Loucy (cell line): ENCODE data around the gene ADAT2.

Experiments
- CTCF ChIP-seq: fragments of 200-600 bp; sonication (generic); conservative IDR thresholded peaks from 2 replicates; pipeline ENCODE4 v1.5.1; 2014; ENCODE audit warnings: mild to moderate bottlenecking, antibody characterized with exemption, low read length
- EZH2phosphoT487 ChIP-seq: fragments of 200-600 bp; IDR thresholded peaks from 2 replicates; pipeline ENCODE4 v1.6.1; 2018; ENCODE audit warnings: antibody characterized with exemption, mild to moderate bottlenecking, moderate library complexity, borderline replicate concordance

DNA sequence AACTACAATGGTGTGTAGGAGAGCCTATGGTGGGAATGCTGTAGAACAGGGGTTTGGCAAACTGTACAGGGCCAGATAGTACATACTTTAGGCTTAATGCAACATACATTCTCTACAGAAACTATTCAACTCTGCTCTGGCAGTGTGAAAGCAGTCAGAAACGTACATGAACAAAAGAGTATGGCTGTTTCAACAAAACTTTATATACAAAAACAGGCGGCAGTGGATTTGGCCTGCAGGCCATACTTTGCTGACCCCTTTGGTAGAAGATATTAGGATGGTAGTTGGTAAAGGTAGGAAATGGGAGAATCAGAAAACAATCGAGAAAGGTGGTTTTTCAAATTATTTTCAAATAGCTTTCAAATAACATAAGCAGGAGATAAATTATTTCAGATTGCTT is 36.3 kb upstream of the ADAT2 start:
- TF ChIP-seq CTCF (no peak), EZH2phosphoT487 (no peak)
